GM15510 (cell line): ENCODE measurements around the gene JAM3.

Experiments
- POLR2A ChIP-seq: IDR thresholded peaks from 3 replicates; pipeline ENCODE4 v1.6.1; 2011; ENCODE audit warnings: borderline replicate concordance; ENCODE audit not compliant: insufficient read length; ENCODE audit errors: extremely low read depth

Gene JAM3

DNA sequence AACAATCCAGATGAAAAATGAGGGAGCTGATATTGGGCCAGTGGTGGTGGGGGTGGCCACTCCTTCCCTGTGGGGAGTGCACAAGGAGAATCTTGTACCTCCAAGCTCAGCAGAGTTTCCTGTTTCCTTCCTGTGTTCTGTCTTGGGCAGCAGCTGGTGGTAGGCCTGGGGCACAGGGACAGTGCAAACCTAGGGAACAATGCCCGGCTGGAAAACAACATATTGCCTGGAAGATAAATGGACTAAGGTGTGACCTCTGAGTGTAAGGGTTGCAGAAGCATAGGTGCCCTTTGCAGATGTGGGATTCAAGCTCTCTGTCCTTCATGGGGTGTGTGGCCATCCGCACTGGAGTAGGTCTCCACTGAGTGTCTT lies 5.8 kb upstream of the JAM3 start:
- no peak for TF ChIP-seq POLR2A

- no peak for TF ChIP-seq POLR2A
Measured at GRCh38 chr11:134063991-134064747, 4.7 kb upstream of the JAM3 start.

- no peak for TF ChIP-seq POLR2A
Measured at GRCh38 chr11:134065381-134065780, 3.5 kb upstream of the JAM3 start.

GRCh38 chr11:134066943-134067885 lies 1.7 kb upstream of the JAM3 start:
- TF ChIP-seq POLR2A = no peak

DNA sequence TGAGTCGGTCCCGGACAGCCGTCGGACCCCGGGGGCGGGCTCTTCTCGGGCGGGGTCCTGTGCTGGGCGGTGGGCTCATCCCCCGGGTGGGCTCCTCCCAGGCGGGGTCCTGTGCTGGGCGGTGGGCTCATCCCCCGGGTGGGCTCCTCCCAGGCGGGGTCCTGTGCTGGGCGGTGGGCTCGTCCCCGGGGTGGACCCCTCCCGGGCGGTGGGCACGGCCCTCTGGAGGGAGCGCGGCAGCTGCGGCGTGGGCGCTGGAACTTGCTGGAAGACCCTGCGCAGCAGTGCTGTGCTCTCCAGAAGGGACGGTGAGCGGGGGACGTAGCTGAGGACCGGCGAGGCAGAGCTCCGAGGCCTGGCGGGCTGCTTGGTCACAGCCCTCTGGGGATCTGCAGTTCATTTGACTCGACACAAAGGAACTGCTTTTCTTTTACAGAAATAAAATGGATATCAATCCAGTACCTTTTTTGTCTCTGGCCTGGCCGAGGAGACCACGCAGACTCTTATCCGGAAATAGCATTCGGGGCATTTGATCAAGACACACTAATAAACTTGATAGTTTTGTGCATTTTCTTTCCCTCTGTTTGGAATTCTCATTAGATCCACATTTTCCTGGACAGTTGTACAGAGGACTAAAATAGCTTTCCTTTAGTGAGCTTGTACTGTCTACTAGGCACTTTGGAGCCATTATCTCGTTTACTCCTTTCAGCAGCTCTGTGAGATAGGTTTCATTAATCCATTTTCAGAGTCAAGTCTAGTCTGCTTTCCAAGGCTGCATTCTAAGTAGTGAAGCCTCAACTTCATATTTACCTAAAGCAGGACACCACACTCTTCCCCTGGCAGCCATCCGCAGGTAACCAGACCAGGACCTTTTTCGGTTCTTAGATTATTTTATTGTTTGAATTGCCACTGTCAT lies 812 bp downstream of the JAM3 start:
- no peak for TF ChIP-seq POLR2A

- TF ChIP-seq POLR2A = no peak
Measured at GRCh38 chr11:134070342-134070845, 1.5 kb downstream of the JAM3 start.

GRCh38 chr11:134071306-134071705 lies 2.4 kb downstream of the JAM3 start:
- TF ChIP-seq POLR2A = no peak

DNA sequence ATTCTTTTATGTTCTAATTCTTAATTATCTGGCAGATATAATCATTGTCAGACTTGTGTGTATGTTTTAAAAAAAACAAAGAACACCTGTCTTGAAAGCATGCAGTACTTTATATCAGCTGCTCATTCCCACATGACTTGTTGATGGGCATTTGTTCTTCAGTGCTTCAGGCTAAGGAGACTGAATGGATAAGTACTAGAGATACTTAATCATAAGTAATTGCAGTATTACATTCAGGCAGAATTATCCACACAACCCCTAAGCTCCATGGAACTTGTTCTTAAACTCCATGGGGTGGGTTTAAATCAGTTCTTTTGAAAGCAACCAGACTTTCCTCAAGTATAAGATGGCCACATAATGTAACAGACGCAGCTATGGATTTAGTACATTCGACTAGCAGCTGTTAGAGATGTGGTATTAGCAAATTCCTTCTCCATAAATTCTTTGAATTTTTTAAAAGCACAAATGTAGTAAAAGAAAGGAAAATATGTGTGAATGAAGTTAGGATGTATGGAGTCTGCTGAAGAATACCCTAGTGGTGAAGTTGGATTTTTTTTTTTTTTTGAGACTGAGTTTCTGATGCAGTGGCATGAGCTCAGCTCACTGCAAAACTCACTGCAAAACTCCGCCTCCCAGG lies 3.0 kb downstream of the JAM3 start:
- TF ChIP-seq POLR2A = no peak

DNA sequence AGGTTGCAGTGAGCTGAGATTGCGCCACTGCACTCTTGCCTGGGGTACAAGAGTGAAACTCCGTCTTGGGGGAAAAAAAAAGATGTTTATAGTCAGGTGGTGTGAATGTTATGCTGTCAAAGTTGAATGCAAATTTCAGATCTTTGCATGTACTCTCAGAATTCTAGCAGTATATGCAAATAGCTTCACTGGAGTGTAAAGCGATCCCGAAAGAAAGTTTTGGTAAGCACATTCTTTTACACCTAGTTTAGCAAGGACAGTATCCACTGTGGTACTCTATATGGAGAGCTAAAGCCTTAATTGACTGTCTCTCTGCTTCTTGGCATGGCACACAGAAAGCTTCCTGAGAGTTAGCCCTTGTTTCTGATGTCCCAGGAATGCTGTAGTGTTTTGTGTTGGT lies 4.0 kb downstream of the JAM3 start:
- TF ChIP-seq POLR2A = no peak

DNA sequence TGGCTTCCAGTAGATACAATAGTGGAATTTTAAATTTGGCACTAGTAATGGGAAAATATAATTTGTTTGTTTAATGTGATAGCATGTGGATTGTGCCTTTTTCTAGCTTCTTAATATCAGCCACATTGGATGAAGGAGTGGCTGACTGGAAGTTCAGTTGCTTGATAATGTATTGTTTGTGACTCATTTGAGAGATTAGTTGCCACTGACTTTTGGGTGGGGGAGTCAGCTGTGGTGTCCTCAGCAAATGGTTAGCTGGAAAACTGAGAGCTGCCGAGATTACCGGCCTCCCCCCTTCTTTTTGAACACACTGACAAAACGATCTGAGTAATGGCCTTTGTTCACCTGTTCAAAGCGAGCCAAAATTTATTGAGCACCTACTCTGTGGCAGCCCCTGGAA lies 5.5 kb downstream of the JAM3 start:
- no peak for TF ChIP-seq POLR2A

- TF ChIP-seq POLR2A = no peak
Measured at GRCh38 chr11:134074766-134075165, 5.9 kb downstream of the JAM3 start.

- no peak for TF ChIP-seq POLR2A
Measured at GRCh38 chr11:134079317-134079716, 10.4 kb downstream of the JAM3 start.

GRCh38 chr11:134082990-134083389 lies 14.1 kb downstream of the JAM3 start:
- TF ChIP-seq POLR2A = no peak

DNA sequence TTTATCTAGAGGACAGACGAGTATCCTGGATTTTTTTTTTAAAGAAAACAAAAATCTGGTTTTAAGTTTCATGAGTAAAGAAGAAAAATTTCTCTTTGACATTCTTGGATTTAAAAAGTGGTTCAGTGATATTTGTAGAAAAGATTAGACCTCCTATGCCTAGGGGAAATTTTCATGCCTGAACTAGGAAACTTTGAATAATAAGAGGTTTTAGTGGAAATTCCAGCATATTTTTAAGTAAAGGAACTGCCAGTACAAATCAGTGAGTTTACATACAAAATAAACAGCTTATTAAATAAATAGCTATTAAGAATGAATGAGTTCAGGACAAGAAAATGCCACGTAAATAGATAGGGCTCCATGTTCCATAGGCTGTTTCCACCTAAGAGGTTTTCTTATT lies 17.5 kb downstream of the JAM3 start:
- no peak for TF ChIP-seq POLR2A
